GM23338 (cell line): ENCODE measurements around the gene MCM9.

Source experiments
- POLR2AphosphoS5 ChIP-seq: IDR thresholded peaks from 2 replicates; pipeline ENCODE4 v1.6.1; 2016; ENCODE audit warnings: antibody characterized with exemption, low read depth
- REST ChIP-seq: IDR thresholded peaks from one replicate; pipeline ENCODE4 v1.6.1; 2018; ENCODE audit warnings: antibody characterized with exemption; ENCODE audit not compliant: unreplicated experiment

- no peak for TF ChIP-seq POLR2AphosphoS5
- TF ChIP-seq REST: no peak
These were observed 149.4 kb downstream of the MCM9 start for GRCh38 chr6:118785601-118786000.
